ENCODE data around the gene INTS13. TPM values are rescaled to one million over a fixed set of nuclear protein-coding genes. Genes with fewer than 3 reads are reported as not detected.
"Not testable (repeated sequence)": the region's sequence is repeated elsewhere in the genome, so short reads cannot be mapped to it uniquely, and the experiment has no call there.

Gene INTS13
- total RNA-seq, 2 experiments from 2014 or later, result 8.5 to 12.1 TPM

DNA sequence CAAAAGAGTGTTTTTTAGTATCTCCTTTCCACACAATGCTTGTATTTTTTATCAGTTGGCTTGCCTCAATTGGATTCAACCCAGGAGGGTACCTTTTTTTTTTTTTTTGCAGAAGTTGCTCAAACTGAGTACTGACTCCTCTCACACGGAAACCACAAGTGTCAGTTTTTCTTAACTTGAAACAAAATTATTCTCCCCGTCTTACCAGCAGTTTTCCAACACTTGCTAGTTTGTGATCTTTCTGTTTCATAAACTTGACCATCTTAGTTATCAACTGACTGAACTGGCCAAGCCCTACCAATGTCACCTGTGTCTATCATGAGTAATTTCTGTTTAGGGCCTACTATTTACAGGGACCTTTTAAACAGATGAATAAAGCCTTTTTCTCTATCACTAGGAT is 70.7 kb downstream of the INTS13 start:
- H3K27me3 Mint-ChIP-seq, result no peaks in the 10 kb centered on the region
- peaks cover 0 to 6% of the 10 kb centered on the region in 2 experiments for H3K27me3 ChIP-seq (ENCODE audit: control insufficient read depth in 1 of 2, insufficient read depth in 2 of 2, low read length in 2 of 2)
- H3K9me3 Mint-ChIP-seq, result no peaks in the 10 kb centered on the region
- ChIA-PET CTCF (interaction anchor here (0.7 kb wide), 1 partner anchor 54 kb away, joined by 3 read pairs; no protein-coding TSS in a partner anchor), POLR2A (interaction anchor here (0.6 to 1.0 kb wide), 2 partner anchors 34 to 156 kb away, joined by 3 to 4 read pairs; partner anchors contain the start of gene ITPR2)
- peaks cover 24% of the 10 kb centered on the region for H3K4me1 Mint-ChIP-seq (ENCODE audit: low read depth)
- no peaks in the 10 kb centered on the region for H3K9me3 ChIP-seq (ENCODE audit: control insufficient read depth in 1 of 2, insufficient read depth in 1 of 2, low read length in 2 of 2)
- H3K36me3 ChIP-seq (ENCODE audit: insufficient read depth, low read length), result no peaks in the 10 kb centered on the region
- no peak overlapping the region for H3K4me3 ChIP-seq (ENCODE audit: low read length)
- no peak overlapping the region for H3K27ac ChIP-seq (ENCODE audit: low read depth in 1 of 2, low read length in 2 of 2)
- TF ChIP-seq, protein P1, sequence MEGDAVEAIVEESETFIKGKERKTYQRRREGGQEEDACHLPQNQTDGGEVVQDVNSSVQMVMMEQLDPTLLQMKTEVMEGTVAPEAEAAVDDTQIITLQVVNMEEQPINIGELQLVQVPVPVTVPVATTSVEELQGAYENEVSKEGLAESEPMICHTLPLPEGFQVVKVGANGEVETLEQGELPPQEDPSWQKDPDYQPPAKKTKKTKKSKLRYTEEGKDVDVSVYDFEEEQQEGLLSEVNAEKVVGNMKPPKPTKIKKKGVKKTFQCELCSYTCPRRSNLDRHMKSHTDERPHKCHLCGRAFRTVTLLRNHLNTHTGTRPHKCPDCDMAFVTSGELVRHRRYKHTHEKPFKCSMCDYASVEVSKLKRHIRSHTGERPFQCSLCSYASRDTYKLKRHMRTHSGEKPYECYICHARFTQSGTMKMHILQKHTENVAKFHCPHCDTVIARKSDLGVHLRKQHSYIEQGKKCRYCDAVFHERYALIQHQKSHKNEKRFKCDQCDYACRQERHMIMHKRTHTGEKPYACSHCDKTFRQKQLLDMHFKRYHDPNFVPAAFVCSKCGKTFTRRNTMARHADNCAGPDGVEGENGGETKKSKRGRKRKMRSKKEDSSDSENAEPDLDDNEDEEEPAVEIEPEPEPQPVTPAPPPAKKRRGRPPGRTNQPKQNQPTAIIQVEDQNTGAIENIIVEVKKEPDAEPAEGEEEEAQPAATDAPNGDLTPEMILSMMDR (IDR thresholded peaks at IDR 0.05), result no peak
- H3K4me3 Mint-ChIP-seq, result no peak overlapping the region
- no peak overlapping the region for H3K27ac Mint-ChIP-seq
- H3K4me1 ChIP-seq (ENCODE audit: insufficient read depth, low read length), result peaks cover 6% of the 10 kb centered on the region
- intact Hi-C loops (cut with DNase I, micrococcal nuclease), result no loop called here
- peak in 1 of 14 experiments; percentile 9 for DNase-seq
- H3K36me3 Mint-ChIP-seq (ENCODE audit: low read depth), result no peaks in the 10 kb centered on the region
- no peak for ATAC-seq (ENCODE audit: poor library complexity)

DNA sequence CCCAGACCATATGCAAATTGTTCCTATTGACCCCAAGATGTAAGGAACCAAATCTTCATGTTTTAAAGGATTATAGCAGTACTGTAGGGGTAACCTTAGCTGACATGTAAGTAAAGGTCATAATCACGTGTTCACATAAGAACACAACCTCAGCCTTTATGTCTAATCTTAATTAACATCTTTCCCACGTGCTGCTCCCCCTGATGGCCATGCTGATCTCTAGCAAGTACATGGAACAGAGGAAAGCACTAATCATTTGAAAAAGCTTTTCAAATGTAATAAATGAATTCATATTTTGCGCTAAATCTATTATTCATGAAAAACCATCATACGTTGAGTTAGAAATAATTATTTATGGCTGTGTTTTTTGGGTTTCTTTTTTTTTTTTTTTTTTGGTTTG is 74.3 kb downstream of the INTS13 start:
- intact Hi-C loops (cut with DNase I, micrococcal nuclease), result no loop called here
- Histone ChIP-seq H3K4me1 (ENCODE audit: insufficient read depth, low read length) (no peaks in the 10 kb centered on the region), H3K36me3 (ENCODE audit: insufficient read depth, low read length) (no peaks in the 10 kb centered on the region), H3K27ac (ENCODE audit: low read depth in 1 of 2, low read length in 2 of 2) (no peak overlapping the region), H3K9me3 (ENCODE audit: control insufficient read depth in 1 of 2, insufficient read depth in 1 of 2, low read length in 2 of 2) (no peaks in the 10 kb centered on the region), H3K27me3 (ENCODE audit: control insufficient read depth in 1 of 2, insufficient read depth in 2 of 2, low read length in 2 of 2) (no peaks in the 10 kb centered on the region), H3K4me3 (ENCODE audit: low read length) (no peak overlapping the region)
- DNase-seq (peak in 1 of 14 experiments; percentile 10), ATAC-seq (ENCODE audit: poor library complexity) (no peak)
- no peak overlapping the region for H3K4me3 Mint-ChIP-seq
- no peaks in the 10 kb centered on the region for H3K27me3 Mint-ChIP-seq
- H3K4me1 Mint-ChIP-seq (ENCODE audit: low read depth), result peaks cover 14% of the 10 kb centered on the region
- H3K9me3 Mint-ChIP-seq, result no peaks in the 10 kb centered on the region
- TF ChIP-seq, protein P1 (IDR thresholded peaks at IDR 0.05), result no peak
- ChIA-PET POLR2A (interaction anchor here (0.7 kb wide), 1 partner anchor 28 kb away, joined by 3 read pairs; no protein-coding TSS in a partner anchor), CTCF (interaction anchor here (0.6 to 1.0 kb wide), 3 partner anchors 21 to 440 kb away, joined by 3 to 4 read pairs (median 3); no protein-coding TSS in a partner anchor)
- no peak overlapping the region for H3K27ac Mint-ChIP-seq
- no peaks in the 10 kb centered on the region for H3K36me3 Mint-ChIP-seq (ENCODE audit: low read depth)

DNA sequence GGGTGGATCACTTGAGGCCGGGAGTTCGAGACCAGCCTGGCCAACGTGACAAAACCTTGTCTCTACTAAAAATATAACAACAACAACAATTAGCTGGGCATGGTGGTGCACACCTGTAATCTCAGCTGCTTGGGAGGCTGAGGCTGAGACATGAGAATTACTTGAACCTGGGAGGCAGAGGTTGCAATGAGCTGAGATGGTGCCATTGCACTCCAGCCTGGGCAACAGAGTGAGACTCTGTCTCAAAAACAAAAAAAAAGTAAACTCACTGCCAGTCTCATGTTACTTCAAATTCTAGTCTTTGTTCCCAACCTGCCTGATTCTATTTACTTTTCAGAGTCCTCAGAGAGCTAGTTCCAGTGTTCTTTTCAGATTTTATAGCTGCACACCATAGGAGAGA is 75.0 kb downstream of the INTS13 start:
- ATAC-seq (ENCODE audit: poor library complexity); intact Hi-C loops (cut with DNase I, micrococcal nuclease); H3K36me3 Mint-ChIP-seq (ENCODE audit: low read depth); H3K4me3 Mint-ChIP-seq; H3K27ac Mint-ChIP-seq; H3K4me3 ChIP-seq (ENCODE audit: low read length); H3K27me3 ChIP-seq (ENCODE audit: control insufficient read depth in 1 of 2, insufficient read depth in 2 of 2, low read length in 2 of 2); H3K9me3 ChIP-seq (ENCODE audit: control insufficient read depth in 1 of 2, insufficient read depth in 1 of 2, low read length in 2 of 2); H3K36me3 ChIP-seq (ENCODE audit: insufficient read depth, low read length); DNase-seq; H3K4me1 ChIP-seq (ENCODE audit: insufficient read depth, low read length); H3K27ac ChIP-seq (ENCODE audit: low read depth in 1 of 2, low read length in 2 of 2); H3K27me3 Mint-ChIP-seq; H3K9me3 Mint-ChIP-seq: not testable (repeated sequence)
- ChIA-PET POLR2A (interaction anchor here (0.7 kb wide), 1 partner anchor 28 kb away, joined by 3 read pairs; no protein-coding TSS in a partner anchor), CTCF (interaction anchor here (0.6 to 1.0 kb wide), 2 partner anchors 22 to 441 kb away, joined by 3 to 4 read pairs; no protein-coding TSS in a partner anchor)
- peaks cover 11% of the 10 kb centered on the region for H3K4me1 Mint-ChIP-seq (ENCODE audit: low read depth)

DNA sequence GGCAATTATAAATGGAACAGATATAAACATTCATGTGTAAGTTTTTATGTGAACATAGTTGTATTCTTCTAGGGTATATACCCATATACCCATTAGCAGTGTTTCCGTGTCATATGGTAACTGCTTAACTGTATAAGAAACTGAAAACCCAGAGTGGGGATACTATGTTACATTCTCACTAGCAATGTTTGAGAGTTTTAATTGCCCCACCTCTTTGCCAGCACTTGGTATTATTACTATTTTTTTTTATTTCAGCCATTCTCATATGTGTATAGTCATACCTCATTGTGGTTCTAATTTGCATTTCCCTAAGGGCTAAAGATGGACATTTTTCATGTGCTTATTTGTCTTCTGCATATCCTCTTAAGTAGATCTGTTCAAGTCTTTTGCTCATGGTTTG is 76.1 kb downstream of the INTS13 start:
- Mint-ChIP-seq H3K4me3 (no peak overlapping the region), H3K27me3 (no peaks in the 10 kb centered on the region), H3K27ac (no peak overlapping the region), H3K36me3 (ENCODE audit: low read depth) (no peaks in the 10 kb centered on the region), H3K9me3 (no peaks in the 10 kb centered on the region), H3K4me1 (ENCODE audit: low read depth) (peaks cover under 1% of the 10 kb centered on the region)
- no peak for DNase-seq
- POLR2A ChIA-PET, result no interaction called here
- no peaks in the 10 kb centered on the region for H3K9me3 ChIP-seq (ENCODE audit: control insufficient read depth in 1 of 2, insufficient read depth in 1 of 2, low read length in 2 of 2)
- H3K4me3 ChIP-seq (ENCODE audit: low read length), result no peak overlapping the region
- no peaks in the 10 kb centered on the region for H3K4me1 ChIP-seq (ENCODE audit: insufficient read depth, low read length)
- CTCF ChIA-PET, result no interaction called here
- ATAC-seq (ENCODE audit: poor library complexity), result no peak
- no peak overlapping the region for H3K27ac ChIP-seq (ENCODE audit: low read depth in 1 of 2, low read length in 2 of 2)
- H3K27me3 ChIP-seq (ENCODE audit: control insufficient read depth in 1 of 2, insufficient read depth in 2 of 2, low read length in 2 of 2), result no peaks in the 10 kb centered on the region
- intact Hi-C loops (cut with DNase I, micrococcal nuclease), result no loop called here
- no peaks in the 10 kb centered on the region for H3K36me3 ChIP-seq (ENCODE audit: insufficient read depth, low read length)
- TF ChIP-seq, protein P1 (IDR thresholded peaks at IDR 0.05), result no peak

All from CD4-positive, alpha-beta T cell (primary cell).